A549 (cell line): ENCODE results near the gene SLC22A23. TPM values are rescaled to one million over a fixed set of nuclear protein-coding genes. Genes with fewer than 3 reads are reported as not detected.

Source experiments
- ATAC-seq, 2 experiments: fragments of 200-7000 bp in 1 of 2; fragments of >200 bp in 1 of 2; cut with Nextera tagmentation in 1 of 2; cut with Tn5 transposase in 1 of 2; 3 replicates each; pipeline versions ENCODE4 v1.8.0 to v1.9.1; 2018 to 2020; ENCODE audit warnings: mild to moderate bottlenecking in 1 of 2, moderate library complexity in 1 of 2
- CTCF ChIA-PET: fragments of 300-600 bp; sonication (Branson Sonifier 250); formaldehyde crosslinking; extraction: SDS; loops from one replicate; lab custom pipeline; 2021; ENCODE audit warnings: antibody characterized with exemption, inconsistent platforms; lab: Yijun Ruan, JAX
- POLR2A ChIA-PET: fragments of 350-600 bp; formaldehyde crosslinking; extraction: SDS; loops from one replicate; lab custom pipeline; 2021; ENCODE audit warnings: antibody characterized with exemption, inconsistent platforms; lab: Yijun Ruan, JAX
- DNase-seq, 2 experiments: peaks; one replicate each; pipeline versions ENCODE4 v3.0.0 to v3.0.0-alpha.2; 2011 to 2016; ENCODE audit warnings: low read depth in 1 of 2, low spot score in 1 of 2
- FAIRE-seq: peaks from 2 replicates; lab custom pipeline; 2011; peaks lifted over from hg19 to GRCh38; lab: Jason Lieb, UNC
- H3K27ac ChIP-seq, 2 experiments: fragments of >200 bp; sonication (Bioruptor Twin); formaldehyde crosslinking; 3 replicates each; pipeline ENCODE4 v1.5.1; 2016 to 2017
- H3K4me1 ChIP-seq: fragments of >200 bp; sonication (Bioruptor Twin); formaldehyde crosslinking; 3 replicates; pipeline ENCODE4 v1.6.1; 2016
- H3K4me2 ChIP-seq: fragments of >200 bp; sonication (Bioruptor Twin); formaldehyde crosslinking; 3 replicates; pipeline ENCODE4 v1.6.1; 2016
- H3K4me3 ChIP-seq: fragments of >200 bp; sonication (Bioruptor Twin); formaldehyde crosslinking; 3 replicates; pipeline ENCODE4 v1.5.1; 2016
- H3K9me3 ChIP-seq: fragments of >200 bp; sonication (Bioruptor Twin); formaldehyde crosslinking; 3 replicates; pipeline ENCODE4 v1.6.1; 2016
- ATOH8 ChIP-seq: fragments of 250-450 bp; sonication (Bioruptor Pico); IDR thresholded peaks from 2 replicates; pipeline ENCODE4 v1.5.0; 2020; ENCODE audit warnings: low read depth, mild to moderate bottlenecking, moderate library complexity
- BHLHE40 ChIP-seq: IDR thresholded peaks from 2 replicates; pipeline ENCODE4 v1.6.1; 2012; ENCODE audit warnings: low read depth, low read length, inconsistent platforms
- CBX2 ChIP-seq: fragments of 200-600 bp; sonication (generic); IDR thresholded peaks from 2 replicates; pipeline ENCODE4 v1.6.1; 2016; ENCODE audit warnings: low read depth, mild to moderate bottlenecking, borderline replicate concordance
- CBX8 ChIP-seq: fragments of 200-600 bp; sonication (generic); IDR thresholded peaks from 2 replicates; pipeline ENCODE4 v1.6.1; 2016
- E2F6 ChIP-seq: IDR thresholded peaks from 2 replicates; pipeline ENCODE4 v1.6.1; 2012; ENCODE audit warnings: low read depth, borderline replicate concordance
- ELK1 ChIP-seq: fragments of 150-350 bp; IDR thresholded peaks from 2 replicates; pipeline ENCODE4 v1.6.1; 2014; ENCODE audit warnings: low read depth, mild to moderate bottlenecking, low read length
- EP300 ChIP-seq, 2 experiments: fragments of >200 bp; sonication (Bioruptor Twin); formaldehyde crosslinking; IDR thresholded peaks; 2 replicates in 1 of 2; 3 replicates in 1 of 2; pipeline ENCODE4 v1.6.1; 2016 to 2017
- ESRRA ChIP-seq: fragments of 150-350 bp; IDR thresholded peaks from 2 replicates; pipeline ENCODE4 v1.6.1; 2014; ENCODE audit warnings: mild to moderate bottlenecking, low read length, borderline replicate concordance
- GATA3 ChIP-seq: IDR thresholded peaks from 2 replicates; pipeline ENCODE4 v1.6.1; 2012; ENCODE audit warnings: borderline replicate concordance
- HDAC2 ChIP-seq: fragments of 200-600 bp; sonication (generic); IDR thresholded peaks from 2 replicates; pipeline ENCODE4 v1.6.1; 2016
- HMGXB4 ChIP-seq: fragments of 250-450 bp; sonication (Bioruptor Pico); IDR thresholded peaks from 2 replicates; pipeline ENCODE4 v1.5.0; 2021; ENCODE audit warnings: mild to moderate bottlenecking, moderate library complexity, borderline replicate concordance
- JUN ChIP-seq, 2 experiments: fragments of >200 bp; sonication (Bioruptor Twin); formaldehyde crosslinking; IDR thresholded peaks; 2 replicates in 1 of 2; 3 replicates in 1 of 2; pipeline ENCODE4 v1.6.1; 2016 to 2017
- KDM5A ChIP-seq: fragments of 200-600 bp; sonication (generic); IDR thresholded peaks from 2 replicates; pipeline ENCODE4 v1.6.1; 2016; ENCODE audit warnings: antibody characterized with exemption, mild to moderate bottlenecking
- MAFK ChIP-seq: fragments of 450-650 bp; IDR thresholded peaks from 2 replicates; pipeline ENCODE4 v1.6.1; 2014; ENCODE audit not compliant: partially characterized antibody
- MAX ChIP-seq: IDR thresholded peaks from 2 replicates; pipeline ENCODE4 v1.6.1; 2012
- MYC ChIP-seq: IDR thresholded peaks from 2 replicates; pipeline ENCODE4 v1.6.1; 2012; ENCODE audit warnings: mild to moderate bottlenecking, inconsistent platforms, low read length, improper control_type of control experiment, borderline replicate concordance
- NFE2L2 ChIP-seq: fragments of 150-350 bp; conservative IDR thresholded peaks from 2 replicates; pipeline ENCODE4 v1.6.1; 2014; ENCODE audit warnings: low read length
- NPAS2 ChIP-seq: fragments of 250-450 bp; sonication (Bioruptor Pico); IDR thresholded peaks from 2 replicates; pipeline ENCODE4 v1.8.0; 2022; ENCODE audit warnings: mild to moderate bottlenecking, moderate library complexity, borderline replicate concordance
- PHF8 ChIP-seq: fragments of 200-600 bp; sonication (generic); IDR thresholded peaks from 2 replicates; pipeline ENCODE4 v1.6.1; 2016; ENCODE audit warnings: low read depth, mild to moderate bottlenecking, antibody characterized with exemption, moderate library complexity, borderline replicate concordance
- POLR2A ChIP-seq: IDR thresholded peaks from 2 replicates; pipeline ENCODE4 v1.6.1; 2012; ENCODE audit warnings: mild to moderate bottlenecking, low read length
- RAD21 ChIP-seq, 2 experiments: fragments of >200 bp in 1 of 2; sonication (Bioruptor Twin) in 1 of 2; formaldehyde crosslinking in 1 of 2; IDR thresholded peaks in 1 of 2; conservative IDR thresholded peaks in 1 of 2; 2 replicates in 1 of 2; 3 replicates in 1 of 2; pipeline ENCODE4 v1.6.1; 2012 to 2018; ENCODE audit warnings: inconsistent platforms in 1 of 2
- RCOR1 ChIP-seq: fragments of 150-350 bp; IDR thresholded peaks from 2 replicates; pipeline ENCODE4 v1.6.1; 2014; ENCODE audit warnings: antibody characterized with exemption, low read length, low read depth
- TFCP2L1 ChIP-seq: fragments of 250-450 bp; sonication (Bioruptor Pico); IDR thresholded peaks from 2 replicates; pipeline ENCODE4 v1.5.0; 2021; ENCODE audit warnings: mild to moderate bottlenecking
- USF2 ChIP-seq: fragments of 450-650 bp; IDR thresholded peaks from 2 replicates; pipeline ENCODE4 v1.6.1; 2014; ENCODE audit warnings: antibody characterized with exemption
- ZFP36 ChIP-seq: fragments of 450-650 bp; IDR thresholded peaks from 2 replicates; pipeline ENCODE4 v1.6.1; 2014; ENCODE audit warnings: borderline replicate concordance; ENCODE audit not compliant: partially characterized antibody
- ZNF302 ChIP-seq: fragments of 250-450 bp; sonication (Bioruptor Pico); IDR thresholded peaks from 2 replicates; pipeline ENCODE4 v1.9.0; 2021; ENCODE audit warnings: inconsistent platforms, mild to moderate bottlenecking, moderate library complexity
- ZSCAN20 ChIP-seq: fragments of 250-450 bp; sonication (Bioruptor Pico); IDR thresholded peaks from 2 replicates; pipeline ENCODE4 v1.8.0; 2022; ENCODE audit warnings: mild to moderate bottlenecking, moderate library complexity
- WGBS: methylation state at CpG from one replicate; pipeline ENCODE4 v1.1.6; 2017; ENCODE audit errors: missing lambda C conversion rate; 5-methylcytosine and 5-hydroxymethylcytosine counted together
- polyA plus RNA-seq, 4 experiments: library from polyadenylated mRNA; depleted of rRNA in 3 of 4; stranded (reverse); fragments of >200 nt; fragmentation: RNase III in 1 of 4; extraction: RNeasy Plus Mini Kit Qiagen cat#74134 plus additional on column Dnase treatment in 1 of 4; gene quantifications; 2 replicates in 3 of 4; 3 replicates in 1 of 4; pipeline ENCODE4 v1.2.3, GENCODE V29; 2011 to 2017

The SLC22A23 gene
- polyA plus RNA-seq, 2 of the 4 experiments (the other 2 are of a cell fraction) = 4.4 to 6.2 TPM

- WGBS = 90% methylated on average over 3 of the region's 3 CpGs
- no peaks in the 10 kb centered on the region for H3K9me3 ChIP-seq
- FAIRE-seq = no peak
- ATAC-seq = no peak
- DNase-seq = no peak
- H3K4me2 ChIP-seq = no peak overlapping the region
- peak overlapping the region; percentile 70 to 86; a peak in 4 of 6 replicates for H3K27ac ChIP-seq
- ChIA-PET CTCF (interaction anchor here (1.5 to 1.9 kb wide), 2 partner anchors 192 to 261 kb away, joined by 3 to 11 read pairs; no protein-coding TSS in a partner anchor), POLR2A (no interaction called here)
- no peak overlapping the region for H3K4me3 ChIP-seq
- TF ChIP-seq KDM5A (no peak), ZNF302 (CRISPR knock-in tag) (no peak), MAFK (no peak), NPAS2 (CRISPR knock-in tag) (no peak), MYC (no peak), CBX2 (no peak), HDAC2 (no peak), PHF8 (no peak), CBX8 (no peak), RCOR1 (no peak), EP300 (IDR thresholded peaks at IDR 0.05) (no peak), GATA3 (no peak), ATOH8 (CRISPR knock-in tag) (no peak)
- peaks cover 18% of the 10 kb centered on the region for H3K4me1 ChIP-seq
Observed at GRCh38 chr6:3471711-3472110, 14.9 kb upstream of the SLC22A23 start.

GRCh38 chr6:3471286-3471685 lies 14.4 kb upstream of the SLC22A23 start:
- WGBS = 96% methylated on average over 5 of the region's 5 CpGs
- no peak for ATAC-seq
- Histone ChIP-seq H3K9me3 (no peaks in the 10 kb centered on the region), H3K4me3 (no peak overlapping the region), H3K4me2 (no peak overlapping the region), H3K4me1 (peaks cover 18% of the 10 kb centered on the region), H3K27ac (peak overlapping the region; percentile 70 to 86; a peak in 3 of 6 replicates)
- ChIA-PET CTCF (no interaction called here), POLR2A (no interaction called here)
- no peak for FAIRE-seq
- TF ChIP-seq HMGXB4 (CRISPR knock-in tag) (no peak), JUN (IDR thresholded peaks at IDR 0.05) (no peak), ZNF302 (CRISPR knock-in tag) (no peak), MAX (no peak), ESRRA (no peak), E2F6 (no peak)
- no peak for DNase-seq

- Histone ChIP-seq H3K27ac (no peak overlapping the region), H3K9me3 (no peaks in the 10 kb centered on the region), H3K4me3 (no peak overlapping the region), H3K4me1 (peaks cover 13% of the 10 kb centered on the region), H3K4me2 (no peak overlapping the region)
- 85% methylated on average over 9 of the region's 9 CpGs for WGBS
- ATAC-seq = no peak
- FAIRE-seq = no peak
- ChIA-PET POLR2A (no interaction called here), CTCF (no interaction called here)
- TF ChIP-seq NFE2L2 = no peak
- no peak for TF ChIP-seq TFCP2L1 (CRISPR knock-in tag)
- no peak for TF ChIP-seq HDAC2
- no peak for TF ChIP-seq POLR2A
- no peak for TF ChIP-seq ZSCAN20 (CRISPR knock-in tag)
- TF ChIP-seq RCOR1 = no peak
- TF ChIP-seq RAD21 (conservative IDR thresholded peaks at IDR 0.05 in 1 of 2, IDR thresholded peaks at IDR 0.05 in 1 of 2) = no peak
- TF ChIP-seq KDM5A = no peak
- no peak for TF ChIP-seq ELK1
- no peak for TF ChIP-seq ZFP36
- no peak for TF ChIP-seq BHLHE40
- no peak for TF ChIP-seq USF2
- DNase-seq = no peak
Observed at GRCh38 chr6:3468585-3468984, 11.7 kb upstream of the SLC22A23 start.
